DMS153 treated with DMSO at 0.1 percent for 48 hours (cell line): ENCODE results near the gene AGBL1.
"Not testable (repeated sequence)": the region's sequence is repeated elsewhere in the genome, so short reads cannot be mapped to it uniquely, and the experiment has no call there.

ENCODE experiments used
- DNase-seq: peaks from one replicate; lab custom pipeline; 2025; ENCODE audit not compliant: unreplicated experiment; lab: John Stamatoyannopoulos, UW

AGBL1 gene

DNA sequence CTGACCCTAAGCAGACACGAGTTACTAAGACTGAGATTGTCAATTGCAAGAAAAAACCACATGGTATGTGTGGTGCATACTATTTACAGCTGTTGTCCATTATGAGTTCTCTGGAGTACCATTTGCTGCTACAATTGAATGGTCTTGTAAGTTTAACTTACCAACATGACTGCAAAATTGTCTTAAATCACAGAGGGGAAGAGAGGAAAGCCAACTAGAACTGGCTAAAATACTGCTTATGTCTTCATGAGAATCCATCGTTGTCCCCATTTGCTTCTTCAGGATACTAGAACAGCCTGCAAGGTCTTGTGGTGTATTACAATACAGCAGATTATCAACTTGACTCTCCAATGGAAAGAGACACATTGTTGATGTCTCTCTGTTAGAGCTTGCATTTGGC lies 313.2 kb downstream of the AGBL1 start:
- DNase-seq = no peak

DNA sequence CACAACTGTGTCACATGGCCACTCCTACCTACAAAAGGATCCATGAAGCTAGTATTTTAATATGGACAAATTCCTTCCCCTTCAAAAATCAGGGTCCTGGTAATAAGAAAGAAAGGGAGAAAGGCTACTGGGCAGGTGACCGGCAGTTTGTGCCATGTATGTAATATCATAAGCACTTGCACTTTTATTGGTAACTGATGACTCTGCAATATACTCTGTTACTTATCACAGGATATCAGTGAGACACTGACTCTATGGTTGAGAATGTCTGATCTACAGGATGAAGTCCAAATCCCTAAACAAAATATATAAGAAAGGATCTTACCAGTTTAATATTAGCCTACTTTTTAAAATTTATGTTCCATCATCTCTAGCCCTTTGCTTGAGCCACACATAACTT lies 315.2 kb downstream of the AGBL1 start:
- DNase-seq = no peak

DNA sequence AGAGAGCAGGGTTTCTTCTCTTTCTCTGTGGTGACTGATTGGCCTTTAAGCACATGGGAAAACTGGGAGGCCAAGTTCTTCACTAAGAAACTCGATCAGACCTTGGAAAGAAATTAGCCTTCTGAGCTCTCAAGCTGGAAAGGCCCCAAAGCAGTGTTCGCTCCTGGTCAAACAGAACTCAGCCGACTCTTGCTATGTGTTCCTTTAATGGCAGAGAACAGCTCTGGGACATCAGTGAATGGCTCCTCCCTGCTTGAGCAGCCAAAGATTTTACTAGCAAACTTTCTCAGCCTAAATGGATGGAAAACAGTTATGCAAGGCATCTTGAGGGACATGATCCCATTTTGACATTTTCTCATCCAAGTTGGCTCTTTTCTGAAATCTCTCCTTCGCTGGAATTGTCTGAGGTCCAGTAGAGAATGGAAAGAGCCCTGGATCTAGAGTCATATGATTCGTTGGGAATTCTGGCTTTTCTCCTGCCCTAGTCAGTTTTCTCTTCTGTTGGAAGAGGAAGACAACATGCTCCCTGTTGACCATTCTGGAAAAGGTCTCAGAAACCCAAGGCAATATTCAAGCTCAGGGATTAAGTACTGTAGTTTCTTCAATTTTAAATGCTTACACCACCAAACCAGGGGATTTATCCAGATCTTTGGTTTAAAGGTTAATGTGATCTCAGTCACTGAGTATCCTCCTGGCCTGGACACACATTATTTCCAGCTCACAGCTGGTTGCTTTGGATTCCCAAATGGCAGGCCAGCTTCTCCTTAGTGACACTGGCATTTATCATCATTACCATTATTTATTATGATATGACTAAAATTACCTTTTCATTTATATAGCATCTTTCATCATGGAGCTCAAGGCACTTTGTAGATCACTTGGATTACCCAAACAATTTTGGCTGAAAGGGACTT lies 319.6 kb downstream of the AGBL1 start:
- DNase-seq = no peak

DNA sequence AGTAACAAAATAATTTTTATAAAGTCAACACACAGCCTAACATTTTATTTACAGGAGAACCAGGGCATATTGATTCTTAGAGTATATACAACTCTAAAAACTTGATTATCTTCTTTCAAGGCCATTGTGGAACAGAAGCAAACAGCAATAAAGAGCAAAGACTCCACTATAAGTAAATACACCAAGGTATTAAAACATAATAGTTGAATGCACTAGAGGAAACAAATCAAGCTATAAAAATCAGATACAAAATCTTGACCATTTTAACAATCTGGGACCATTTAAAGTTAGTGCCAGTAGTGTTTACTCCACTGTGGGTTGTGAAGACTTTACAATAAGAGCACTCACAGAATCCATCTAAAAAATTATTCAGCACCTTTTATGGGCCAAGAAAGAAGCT lies 323.6 kb downstream of the AGBL1 start:
- no peak for DNase-seq

DNA sequence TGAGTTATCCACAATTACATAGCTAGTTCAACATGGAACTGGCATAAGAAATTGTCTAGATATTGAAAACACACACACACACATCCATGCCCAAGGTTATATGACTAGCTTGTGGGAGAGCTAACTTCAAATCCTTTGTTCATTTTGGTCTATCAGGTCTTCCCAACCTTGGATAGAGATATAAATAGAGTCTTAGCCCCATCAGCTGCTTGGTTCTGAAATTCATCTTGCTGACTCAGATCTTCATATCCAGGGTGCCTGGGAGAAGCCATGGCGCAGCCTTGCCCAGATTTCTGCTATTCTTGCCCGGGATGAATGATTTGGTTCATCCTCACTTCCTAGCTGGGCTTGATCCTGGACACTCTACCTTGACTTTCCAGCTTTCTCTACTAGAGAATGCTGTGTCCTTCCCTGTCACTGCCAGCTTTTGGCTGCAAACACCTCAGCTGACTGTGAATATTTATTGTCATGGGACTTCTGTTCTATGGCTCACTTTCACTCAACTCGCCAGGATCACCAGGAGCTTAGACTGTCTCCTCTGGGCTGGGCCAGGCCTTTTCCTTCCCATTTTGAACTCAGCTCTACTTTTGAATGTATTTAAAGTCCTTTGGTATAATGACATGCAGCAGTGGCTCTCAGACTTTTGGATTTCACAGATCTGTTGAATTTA lies 324.4 kb downstream of the AGBL1 start:
- DNase-seq = no peak

DNA sequence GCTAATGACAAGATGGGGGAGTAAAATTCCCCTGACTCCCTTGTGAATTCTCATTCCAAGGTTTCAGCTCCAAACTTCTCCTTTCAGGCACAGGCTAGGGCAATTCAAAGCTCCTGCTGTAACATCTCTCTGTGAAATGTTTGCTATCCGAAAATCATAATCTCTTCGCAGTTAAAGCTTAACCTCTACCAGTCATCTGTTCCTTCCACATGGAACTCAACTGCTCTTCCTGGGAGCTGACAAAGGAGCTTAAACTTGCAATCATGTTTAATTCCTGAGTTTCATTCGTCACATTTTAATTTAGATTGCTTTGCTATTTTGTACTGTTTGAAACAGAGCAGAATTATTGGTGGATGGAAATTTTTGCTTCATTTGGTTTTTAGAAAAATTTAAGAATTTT lies 328.6 kb downstream of the AGBL1 start:
- no peak for DNase-seq

DNA sequence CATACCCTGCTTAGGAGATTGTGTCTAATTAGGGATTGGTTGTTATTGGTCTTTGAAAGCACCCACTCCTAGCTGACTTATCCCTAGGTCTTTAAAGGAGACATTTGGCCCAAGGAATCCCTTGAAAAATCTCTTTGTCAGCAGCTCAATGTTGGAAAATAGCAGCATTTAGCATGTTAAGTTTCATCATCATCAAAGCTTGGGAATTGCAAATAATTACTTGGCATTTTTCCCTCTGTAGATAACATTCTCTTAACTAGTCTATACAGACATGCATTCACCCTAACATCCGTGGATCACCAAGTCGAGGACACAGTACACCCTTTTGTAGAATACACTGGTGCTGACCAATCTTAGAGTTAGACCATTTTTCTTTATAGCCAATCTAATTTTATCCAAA lies 332.2 kb downstream of the AGBL1 start:
- DNase-seq = no peak

DNA sequence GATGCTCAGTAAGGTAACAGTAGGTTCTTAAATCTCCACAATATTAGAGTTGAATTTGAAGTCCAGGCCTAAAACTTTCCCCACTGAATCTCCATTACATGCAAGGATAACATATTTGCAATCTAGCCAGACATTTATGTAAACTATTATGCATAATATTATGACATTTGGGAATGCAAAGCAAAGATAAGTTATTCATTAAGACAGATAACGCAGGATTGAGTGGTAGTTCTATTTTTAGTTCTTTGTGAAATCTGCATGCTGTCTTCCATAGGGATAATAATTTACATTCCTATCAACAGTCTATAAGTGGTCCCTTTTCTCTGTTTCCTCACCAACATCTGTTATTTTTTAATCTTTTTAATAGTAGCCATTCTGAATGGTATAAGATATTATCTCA lies 333.5 kb downstream of the AGBL1 start:
- DNase-seq = no peak

DNA sequence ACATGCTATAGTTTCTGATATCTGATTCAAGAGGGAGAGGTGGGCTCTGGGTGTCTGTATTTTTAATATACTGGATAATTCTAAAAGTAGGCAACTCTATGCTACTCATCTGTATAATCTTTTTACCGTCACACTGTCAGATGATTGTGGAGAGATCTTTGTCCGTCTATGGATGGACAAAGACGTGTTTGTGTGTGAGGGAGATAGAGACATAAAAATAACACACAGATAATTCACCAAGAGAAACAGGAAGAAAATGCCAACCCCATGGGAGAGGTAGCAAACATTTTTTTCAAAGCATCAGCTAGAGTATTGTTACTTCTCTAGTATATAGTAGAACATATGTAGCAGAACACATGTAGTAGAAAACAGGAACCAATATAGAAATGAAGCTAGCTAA lies 346.1 kb downstream of the AGBL1 start:
- no peak for DNase-seq

DNA sequence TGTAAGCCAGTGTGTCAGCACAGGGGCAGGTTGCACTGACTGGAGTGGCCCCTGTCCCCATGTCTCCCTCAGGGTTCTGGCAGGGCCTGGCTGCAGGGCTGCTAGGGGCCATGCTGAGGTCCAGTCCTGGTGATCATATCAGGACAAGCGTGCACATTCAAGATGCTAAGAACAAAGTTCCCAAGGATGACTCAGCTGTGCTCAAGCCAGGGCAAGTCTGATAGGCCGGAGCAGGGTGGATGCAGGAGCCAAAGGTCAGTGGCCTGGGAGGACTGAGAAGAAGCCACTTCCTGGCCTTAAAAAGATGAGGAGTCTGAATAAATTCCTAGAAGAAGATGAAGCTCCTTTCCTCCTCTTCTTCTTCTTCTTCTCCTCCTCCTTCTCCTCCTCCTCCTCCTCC lies 353.2 kb downstream of the AGBL1 start:
- DNase-seq = no peak

DNA sequence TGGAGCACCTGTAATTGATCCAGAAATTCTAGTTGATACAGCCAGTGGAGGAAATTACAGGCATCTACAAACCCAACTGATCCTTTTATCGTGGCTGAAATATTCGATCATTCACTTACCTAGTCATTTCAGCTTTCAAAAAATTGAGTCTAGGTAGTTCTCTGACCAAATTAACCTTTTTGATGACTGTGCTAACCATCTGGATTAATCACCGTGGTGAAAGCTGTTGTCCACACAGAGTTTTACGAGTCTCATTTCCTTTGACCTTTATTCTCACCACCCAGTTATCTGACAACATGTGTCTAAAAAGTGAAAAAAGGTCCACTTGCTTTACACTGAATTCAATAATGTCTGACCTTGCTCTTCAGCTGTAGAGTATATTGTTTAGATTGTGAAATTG lies 354.3 kb downstream of the AGBL1 start:
- DNase-seq = no peak

DNA sequence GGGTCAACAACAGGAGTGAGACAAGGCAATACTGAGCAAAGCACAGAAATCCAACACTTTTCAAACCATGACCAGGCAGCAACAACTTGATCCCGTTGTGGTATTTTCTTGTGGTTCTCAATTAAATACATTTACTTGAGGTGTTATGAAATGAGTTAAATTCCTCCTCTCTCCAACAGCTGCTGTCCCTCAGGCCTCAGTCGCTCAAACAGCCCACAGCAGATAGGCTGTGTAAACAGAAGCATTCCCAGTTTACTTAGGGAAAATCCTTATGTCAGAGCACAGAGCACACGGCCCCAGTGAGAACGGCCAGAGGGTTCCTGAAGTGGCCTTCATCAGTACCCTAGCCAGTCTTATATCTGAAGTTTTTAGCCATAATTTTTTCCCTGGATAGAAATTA lies 359.9 kb downstream of the AGBL1 start:
- DNase-seq = no peak

DNA sequence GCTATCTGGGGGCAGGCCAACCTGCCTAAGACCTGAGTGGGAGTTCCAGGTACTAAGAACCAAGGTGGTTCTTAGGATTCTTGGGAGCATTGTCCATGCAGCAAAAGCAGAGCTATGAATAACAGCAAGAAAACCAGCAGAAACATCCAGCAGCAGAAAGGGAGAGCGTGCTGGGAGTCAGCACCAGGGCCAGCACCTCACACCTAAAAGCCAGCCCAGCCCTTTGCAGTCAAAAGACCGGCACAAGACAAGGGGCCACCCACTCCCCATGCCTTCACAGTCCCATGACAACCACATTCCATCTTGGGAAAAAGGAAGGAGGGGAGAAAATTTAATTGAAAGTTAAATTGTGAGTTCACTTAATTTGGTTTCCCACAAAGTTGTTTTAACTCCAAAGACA lies 364.9 kb downstream of the AGBL1 start:
- DNase-seq = no peak

DNA sequence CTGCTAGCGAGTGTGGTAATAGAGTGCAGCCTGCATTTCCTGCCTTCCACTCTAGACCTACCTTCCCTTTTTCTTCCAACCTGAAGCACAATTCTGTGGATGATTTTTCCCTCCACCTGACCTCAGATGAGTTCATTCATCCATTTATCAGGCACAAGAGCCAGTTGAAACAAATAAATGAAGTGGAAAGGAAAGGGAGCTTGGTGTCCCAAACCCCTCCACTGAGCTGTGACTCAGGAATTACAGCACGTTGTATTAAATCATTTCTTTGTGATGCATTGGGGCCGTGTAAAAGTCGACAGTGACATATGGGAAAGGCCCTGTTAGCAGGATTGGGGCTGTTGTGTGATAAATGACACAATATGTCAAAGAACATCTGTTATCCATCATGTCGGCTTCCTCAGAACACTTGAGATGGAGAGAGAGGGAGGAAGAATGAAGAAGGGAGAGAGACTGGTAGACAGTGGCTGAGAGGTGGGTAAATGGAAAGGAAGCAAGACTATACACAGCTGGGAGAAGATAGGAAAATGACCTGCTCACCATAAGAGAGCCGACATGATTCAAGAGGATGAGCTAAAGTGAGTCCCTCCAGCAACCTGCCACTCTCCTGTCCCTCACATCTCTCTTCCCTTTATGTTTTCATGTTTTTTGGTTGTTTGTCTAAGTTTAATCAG lies 366.0 kb downstream of the AGBL1 start:
- DNase-seq = no peak

DNA sequence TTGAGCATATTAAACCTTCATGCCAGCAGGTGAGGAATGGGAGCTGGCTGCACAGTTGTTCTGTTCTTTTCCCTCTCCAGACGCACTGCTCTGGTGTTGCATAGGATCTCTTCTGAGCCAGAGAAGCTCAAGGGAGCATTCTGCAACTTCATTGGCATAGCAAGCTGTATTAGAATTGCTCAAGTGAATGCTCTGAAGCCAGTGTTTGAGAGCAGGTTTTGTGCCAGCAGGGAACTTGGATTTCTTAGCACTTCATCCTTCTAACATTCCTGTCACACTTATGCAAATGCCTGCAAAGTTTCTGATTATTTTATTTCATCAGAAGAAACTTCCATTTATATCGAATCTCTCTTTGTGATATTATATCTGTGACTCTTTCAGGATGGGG lies 366.6 kb downstream of the AGBL1 start:
- DNase-seq = no peak

DNA sequence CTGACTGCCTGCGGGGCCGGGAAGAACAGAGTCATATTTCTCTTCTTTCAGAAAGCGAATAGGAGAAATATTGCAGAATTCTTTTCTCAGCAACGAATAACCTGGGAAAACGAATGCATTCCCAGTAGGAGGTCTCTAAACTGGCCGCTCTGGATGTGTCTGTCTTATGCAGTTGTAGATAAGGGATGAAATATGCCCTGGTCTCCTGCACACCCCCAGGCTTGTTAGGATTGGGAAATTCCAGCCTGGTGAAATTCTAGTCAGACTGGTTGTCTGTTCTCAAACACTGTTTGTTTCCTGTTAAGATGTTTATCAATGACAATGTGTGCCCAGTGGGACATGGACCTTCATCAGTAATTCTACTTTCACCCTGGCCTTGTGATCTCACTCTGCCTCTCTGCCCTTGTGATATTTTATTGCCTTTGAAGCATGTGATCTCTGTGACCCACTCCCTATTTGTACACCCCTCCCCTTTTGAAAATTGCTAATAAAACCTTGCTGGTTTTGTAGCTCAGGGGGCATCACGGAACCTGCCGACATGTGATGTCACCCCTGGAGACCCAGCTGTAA lies 385.9 kb downstream of the AGBL1 start:
- DNase-seq = not testable (repeated sequence)

DNA sequence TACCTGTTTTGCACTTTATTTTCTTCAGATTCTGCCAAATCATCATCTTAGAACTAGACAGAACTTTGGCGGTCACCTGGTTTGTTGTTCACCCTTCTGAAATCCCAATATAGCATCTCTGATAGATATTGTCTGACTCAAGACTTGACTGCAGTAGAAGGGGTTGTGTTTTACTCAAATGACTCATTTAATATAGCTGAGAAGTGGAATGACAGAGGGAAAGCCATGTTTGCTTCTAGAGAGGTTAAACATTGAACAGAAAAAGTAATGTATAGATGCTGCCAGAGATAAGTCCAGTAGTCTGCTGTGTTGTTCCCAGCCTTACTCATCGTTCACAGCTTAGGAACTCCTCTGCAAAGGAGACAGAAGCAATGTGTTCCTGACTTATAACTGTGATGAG lies 402.0 kb downstream of the AGBL1 start:
- no peak for DNase-seq

DNA sequence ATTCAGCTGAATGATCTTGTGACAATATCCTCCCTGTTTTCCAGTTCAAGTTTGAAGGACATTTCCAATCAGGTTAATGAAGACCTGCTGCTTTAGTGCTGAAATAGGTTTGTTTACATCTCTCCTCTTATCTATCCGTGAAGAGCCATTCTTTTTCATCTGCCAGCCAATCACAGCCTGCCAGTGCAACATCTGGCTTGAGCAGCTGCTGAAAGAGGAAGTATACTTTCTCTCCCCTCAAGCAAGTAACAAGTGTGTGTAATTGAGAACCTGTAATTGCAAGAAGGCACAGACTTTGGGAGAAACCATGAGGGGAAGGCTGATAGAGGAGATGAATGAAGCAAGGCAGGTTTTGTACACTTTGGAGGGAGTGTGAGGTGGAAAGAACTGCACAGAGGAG lies 404.3 kb downstream of the AGBL1 start:
- no peak for DNase-seq

DNA sequence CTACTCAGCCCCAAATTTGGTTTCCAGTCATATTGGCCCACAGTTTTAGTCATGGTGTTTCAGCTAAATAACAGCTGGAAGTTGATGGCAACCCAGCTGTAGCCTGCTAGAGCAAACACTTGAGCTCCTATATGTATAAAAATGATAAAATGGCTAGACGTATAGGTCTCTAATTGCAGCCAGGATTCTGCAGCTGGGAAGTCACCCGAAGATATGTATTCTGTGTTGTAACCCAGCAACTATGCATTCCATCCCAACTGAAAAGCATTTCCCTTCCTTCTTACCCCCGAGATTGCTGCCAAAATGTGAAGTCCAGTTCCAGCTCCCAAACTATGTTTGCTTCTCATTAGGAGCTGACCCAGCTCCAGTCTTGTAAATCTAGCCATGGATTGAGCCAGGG lies 408.4 kb downstream of the AGBL1 start:
- no peak for DNase-seq

DNA sequence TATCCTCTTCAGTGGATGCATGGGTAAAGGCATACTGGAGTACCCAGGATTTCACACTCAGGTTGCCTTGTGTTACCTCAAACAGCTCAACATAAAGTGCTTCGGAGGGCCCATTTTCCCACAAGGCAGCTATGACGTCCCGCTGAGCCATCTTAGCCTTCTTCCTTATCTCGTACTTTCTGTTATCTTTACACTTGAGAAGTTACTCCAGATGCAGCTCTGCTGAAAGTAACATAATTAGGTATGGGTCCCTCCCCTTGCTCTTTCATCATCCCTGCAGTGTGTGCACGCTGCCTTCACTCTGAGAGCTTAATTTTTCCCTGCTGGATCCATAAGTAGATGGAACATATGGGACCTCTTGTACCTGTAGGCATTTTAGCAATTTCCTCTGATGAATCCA lies 410.3 kb downstream of the AGBL1 start:
- DNase-seq = no peak

DNA sequence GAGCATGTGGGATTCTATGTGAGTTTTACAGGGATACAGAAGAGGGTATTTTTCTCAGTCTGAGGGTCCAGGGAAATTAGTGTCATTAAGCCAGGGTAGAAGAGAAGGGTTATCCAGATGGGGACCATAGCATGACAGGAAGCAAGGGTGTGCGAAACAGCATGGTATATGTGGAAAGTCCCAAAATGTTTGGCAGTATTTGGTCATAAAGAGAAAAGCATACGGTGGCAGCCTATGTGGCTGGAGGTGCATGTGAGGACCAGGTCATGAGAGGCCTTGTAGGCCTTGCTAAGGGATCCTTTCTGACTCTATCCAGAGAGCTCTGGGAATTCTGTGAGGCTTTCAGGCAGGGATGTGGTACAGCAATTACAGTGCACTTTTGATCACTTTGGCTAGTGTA lies 411.4 kb downstream of the AGBL1 start:
- DNase-seq = no peak

DNA sequence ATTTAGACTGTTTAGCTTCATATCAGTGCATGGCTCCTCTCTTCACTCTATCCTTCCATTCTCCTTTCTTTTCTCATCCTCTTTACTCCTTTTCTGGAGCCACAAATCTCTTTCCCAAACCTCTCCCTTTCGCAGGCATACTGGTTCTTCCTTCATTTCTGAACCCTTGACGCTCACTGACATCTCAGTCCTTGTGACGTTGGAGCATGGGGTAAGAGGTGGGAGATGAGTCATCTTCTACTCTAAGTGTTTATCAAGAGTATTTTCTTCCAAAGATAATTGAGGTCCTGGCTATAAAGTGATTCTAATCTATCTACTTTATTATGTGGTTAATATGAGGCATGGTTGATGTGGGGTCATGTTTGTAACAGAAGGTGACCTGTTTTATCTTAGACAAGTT lies 414.2 kb downstream of the AGBL1 start:
- DNase-seq = no peak
